Activated CD4-positive, alpha-beta T cell treated with anti-CD3 and anti-CD28 coated beads, Interleukin-2, amount 10 ng/mL, durations not matched to agents 7 days and 5 days (primary cell): ENCODE results near the gene APOBEC3B. TPM values are rescaled to one million over a fixed set of nuclear protein-coding genes. Genes with fewer than 3 reads are reported as not detected.
"Not testable (repeated sequence)": the region's sequence is repeated elsewhere in the genome, so short reads cannot be mapped to it uniquely, and the experiment has no call there.

Source experiments
- CTCF ChIA-PET: fragments of 350-600 bp; sonication (Branson Sonifier 250); formaldehyde crosslinking; loops from one replicate; lab custom pipeline; 2021; ENCODE audit warnings: antibody characterized with exemption; lab: Charles Lee
- POLR2A ChIA-PET: fragments of 350-600 bp; sonication (Branson Sonifier 250); formaldehyde crosslinking; loops from one replicate; lab custom pipeline; 2021; ENCODE audit warnings: antibody characterized with exemption; lab: Charles Lee
- DNase-seq: peaks from one replicate; pipeline ENCODE4 v3.0.0-alpha.2; 2020
- H3K27ac Mint-ChIP-seq: one replicate; pipeline ENCODE4 v1.8.0; 2021; ENCODE audit warnings: mild to moderate bottlenecking, moderate library complexity, mixed read lengths
- H3K27me3 Mint-ChIP-seq: one replicate; pipeline ENCODE4 v1.8.0; 2021; ENCODE audit warnings: mixed read lengths
- H3K36me3 Mint-ChIP-seq: one replicate; pipeline ENCODE4 v1.8.0; 2021; ENCODE audit warnings: low read depth, mixed read lengths
- H3K4me1 Mint-ChIP-seq: one replicate; pipeline ENCODE4 v1.8.0; 2021; ENCODE audit warnings: mixed read lengths
- H3K4me3 Mint-ChIP-seq: one replicate; pipeline ENCODE4 v1.8.0; 2021; ENCODE audit warnings: mild to moderate bottlenecking, moderate library complexity, mixed read lengths
- H3K9me3 Mint-ChIP-seq: one replicate; pipeline ENCODE4 v1.8.0; 2021; ENCODE audit warnings: mixed read lengths
- total RNA-seq, 2 experiments: library from RNA; stranded (reverse); gene quantifications; one replicate each; pipeline ENCODE4 v1.2.3, GENCODE V29; 2021

The APOBEC3B gene
- total RNA-seq, 2 experiments from 2014 or later, result 8.7 to 8.8 TPM

DNA sequence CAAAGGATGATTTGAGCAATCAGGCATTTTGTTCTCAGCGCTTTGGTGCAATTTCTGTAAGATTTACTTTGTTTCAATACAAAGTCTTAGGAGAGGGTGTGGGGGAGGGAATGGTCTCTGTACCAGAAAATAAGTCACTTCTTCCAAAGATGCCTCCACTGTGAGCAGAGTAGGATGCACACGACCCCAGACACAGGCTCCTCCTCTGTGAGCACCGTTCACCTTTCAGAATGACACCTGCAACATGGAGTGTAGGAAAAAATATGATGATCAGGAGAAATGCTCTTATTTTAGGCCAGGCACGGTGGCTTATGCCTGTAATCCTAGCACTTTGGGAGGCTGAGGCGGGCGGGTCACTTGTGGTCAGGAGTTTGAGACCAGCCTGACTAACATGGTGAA is 32.6 kb downstream of the APOBEC3B start:
- CTCF ChIA-PET, result interaction anchor here (1.0 to 2.1 kb wide), 3 partner anchors 11 to 145 kb away, joined by 4 to 11 read pairs (median 8); no protein-coding TSS in a partner anchor
- Mint-ChIP-seq H3K4me3 (peak overlapping the region; percentile 98), H3K4me1 (peaks cover 50% of the 10 kb centered on the region), H3K27ac (peak overlapping the region; percentile 97), H3K36me3 (peaks cover 17% of the 10 kb centered on the region)
- DNase-seq, H3K27me3 Mint-ChIP-seq, H3K9me3 Mint-ChIP-seq, POLR2A ChIA-PET: not testable (repeated sequence)

DNA sequence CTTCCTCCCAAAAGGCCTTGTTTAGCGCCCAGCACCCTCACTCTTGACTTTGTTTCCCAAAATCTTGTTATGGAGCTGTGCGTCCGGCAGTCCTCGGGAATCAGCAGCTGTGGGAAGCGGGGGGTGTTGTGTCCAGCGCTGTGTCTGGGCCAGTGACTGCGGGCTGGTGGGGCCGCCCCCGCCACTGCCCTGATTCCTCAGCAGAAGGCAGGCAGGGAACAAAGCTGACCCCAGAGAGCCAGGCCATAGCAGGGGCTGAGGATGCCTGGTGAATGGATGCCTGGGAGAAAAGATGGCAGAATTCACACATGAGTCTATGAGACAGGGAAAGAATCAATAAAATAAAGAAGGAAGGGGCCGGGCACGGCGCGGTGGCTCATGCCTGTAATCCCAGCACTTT is 34.4 kb downstream of the APOBEC3B start:
- no peak for DNase-seq
- ChIA-PET CTCF (interaction anchor here (0.9 to 2.1 kb wide), 3 partner anchors 13 to 147 kb away, joined by 3 to 11 read pairs (median 3); no protein-coding TSS in a partner anchor), POLR2A (no interaction called here)
- H3K9me3 Mint-ChIP-seq, result no peaks in the 10 kb centered on the region
- H3K36me3 Mint-ChIP-seq, result peaks cover 25% of the 10 kb centered on the region
- peak overlapping the region; percentile 27 for H3K4me3 Mint-ChIP-seq
- no peaks in the 10 kb centered on the region for H3K27me3 Mint-ChIP-seq
- H3K27ac Mint-ChIP-seq, result peak overlapping the region; percentile 62
- H3K4me1 Mint-ChIP-seq, result peaks cover 61% of the 10 kb centered on the region

DNA sequence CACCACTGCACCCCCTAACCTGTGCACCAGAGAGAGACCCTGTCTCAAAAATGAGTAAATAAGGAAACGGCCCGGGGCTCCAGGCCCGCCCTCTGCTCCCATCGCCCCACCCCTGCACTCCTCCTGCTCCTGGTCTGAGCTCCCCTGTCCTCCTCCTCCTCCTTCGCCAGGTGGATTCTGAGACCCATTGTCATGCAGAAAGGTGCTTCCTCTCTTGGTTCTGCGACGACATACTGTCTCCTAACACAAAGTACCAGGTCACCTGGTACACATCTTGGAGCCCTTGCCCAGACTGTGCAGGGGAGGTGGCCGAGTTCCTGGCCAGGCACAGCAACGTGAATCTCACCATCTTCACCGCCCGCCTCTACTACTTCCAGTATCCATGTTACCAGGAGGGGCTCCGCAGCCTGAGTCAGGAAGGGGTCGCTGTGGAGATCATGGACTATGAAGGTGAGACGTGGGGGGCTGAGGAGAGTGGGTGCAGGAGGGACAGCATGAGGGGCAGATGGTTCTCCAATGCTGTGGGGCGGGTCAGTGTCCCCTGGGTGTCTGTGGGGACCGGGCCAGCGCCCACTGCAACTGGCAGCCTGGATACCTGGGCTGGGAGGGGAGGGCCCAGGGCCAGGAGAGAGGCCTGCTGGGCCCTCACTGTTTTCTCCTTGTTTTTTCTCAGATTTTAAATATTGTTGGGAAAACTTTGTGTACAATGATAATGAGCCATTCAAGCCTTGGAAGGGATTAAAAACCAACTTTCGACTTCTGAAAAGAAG is 35.6 kb downstream of the APOBEC3B start:
- peaks cover 32% of the 10 kb centered on the region for H3K36me3 Mint-ChIP-seq
- ChIA-PET CTCF (no interaction called here), POLR2A (no interaction called here)
- no peaks in the 10 kb centered on the region for H3K9me3 Mint-ChIP-seq
- DNase-seq, result no peak
- peaks cover 64% of the 10 kb centered on the region for H3K4me1 Mint-ChIP-seq
- H3K4me3 Mint-ChIP-seq, result peak overlapping the region; percentile 11
- no peaks in the 10 kb centered on the region for H3K27me3 Mint-ChIP-seq
- H3K27ac Mint-ChIP-seq, result no peak overlapping the region

DNA sequence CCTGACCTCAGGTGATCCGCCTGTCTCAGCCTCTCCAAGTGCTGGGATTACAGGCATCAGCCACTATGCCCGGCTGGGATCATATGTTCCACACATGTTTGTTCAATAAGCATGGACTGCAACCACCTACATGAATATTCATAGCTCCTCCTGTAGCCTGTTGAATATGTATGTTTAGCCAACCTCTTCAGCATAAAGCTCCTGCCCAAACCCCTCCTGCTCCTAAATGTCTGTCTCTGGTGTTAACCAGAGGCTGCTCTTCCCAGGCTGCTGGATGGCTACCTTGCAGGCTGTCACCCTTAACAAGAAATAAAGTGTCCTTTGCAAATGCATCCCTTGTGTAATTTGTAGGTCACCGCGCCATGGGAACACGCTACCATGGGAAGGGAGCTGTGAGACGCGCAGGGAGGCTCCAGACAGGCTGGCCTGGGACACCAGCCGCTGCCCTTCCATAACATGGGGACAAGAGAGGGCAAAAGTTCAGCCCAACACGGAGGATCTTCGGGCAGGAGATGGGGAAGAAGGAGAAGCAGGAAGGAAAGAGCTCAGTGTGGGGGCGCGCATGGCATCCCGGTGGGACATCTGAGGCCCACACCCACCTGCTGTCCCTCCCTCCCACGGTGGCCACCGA is 38.0 kb downstream of the APOBEC3B start:
- POLR2A ChIA-PET, H3K27me3 Mint-ChIP-seq, DNase-seq, H3K9me3 Mint-ChIP-seq: not testable (repeated sequence)
- Mint-ChIP-seq H3K36me3 (peaks cover 37% of the 10 kb centered on the region), H3K27ac (peak overlapping the region; percentile 96), H3K4me3 (peak overlapping the region; percentile 82), H3K4me1 (peaks cover 65% of the 10 kb centered on the region)
- CTCF ChIA-PET, result interaction anchor here (0.6 to 1.8 kb wide), 2 partner anchors 75 to 149 kb away, joined by 4 read pairs; no protein-coding TSS in a partner anchor

DNA sequence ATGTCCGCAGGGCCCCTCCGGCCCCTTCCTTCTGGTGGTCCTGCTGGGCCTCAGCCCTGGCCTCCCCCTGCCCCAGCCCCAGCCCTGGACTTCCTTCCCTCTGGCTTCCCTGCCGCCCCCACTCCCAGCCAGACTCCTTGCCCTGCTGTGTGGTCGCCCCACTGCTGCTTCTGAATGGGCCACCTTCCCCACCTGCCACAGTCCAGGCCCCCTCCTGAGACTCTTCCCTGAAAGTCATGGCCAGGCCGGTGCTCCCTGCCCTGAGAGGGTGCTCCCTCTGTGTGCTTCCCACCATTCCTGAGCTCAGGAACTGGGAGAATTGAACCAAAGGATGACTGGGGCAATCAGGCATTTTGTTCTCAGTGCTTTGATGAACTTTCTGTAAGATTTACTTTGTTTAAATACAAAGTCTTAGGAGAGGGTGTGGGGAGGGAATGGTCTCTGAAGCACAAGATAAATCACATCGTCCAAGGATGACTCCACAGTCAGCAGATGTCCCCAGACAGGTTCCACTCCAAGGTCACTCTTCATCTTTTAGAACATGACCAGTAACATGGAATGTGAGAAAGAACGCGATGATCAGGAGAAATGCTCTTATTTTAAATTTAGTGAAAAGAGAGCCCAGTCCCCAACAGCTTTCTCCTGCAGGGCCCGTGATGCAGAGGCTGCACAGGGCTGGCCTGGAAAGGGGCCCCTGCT is 39.6 kb downstream of the APOBEC3B start:
- ChIA-PET POLR2A (no interaction called here), CTCF (interaction anchor here (0.6 kb wide), 1 partner anchor 11 kb away, joined by 3 read pairs; no protein-coding TSS in a partner anchor)
- Mint-ChIP-seq H3K27me3 (no peaks in the 10 kb centered on the region), H3K4me3 (peak overlapping the region; percentile 82), H3K9me3 (no peaks in the 10 kb centered on the region), H3K27ac (peak overlapping the region; percentile 96), H3K36me3 (peaks cover 37% of the 10 kb centered on the region), H3K4me1 (peaks cover 68% of the 10 kb centered on the region)
- no peak for DNase-seq

DNA sequence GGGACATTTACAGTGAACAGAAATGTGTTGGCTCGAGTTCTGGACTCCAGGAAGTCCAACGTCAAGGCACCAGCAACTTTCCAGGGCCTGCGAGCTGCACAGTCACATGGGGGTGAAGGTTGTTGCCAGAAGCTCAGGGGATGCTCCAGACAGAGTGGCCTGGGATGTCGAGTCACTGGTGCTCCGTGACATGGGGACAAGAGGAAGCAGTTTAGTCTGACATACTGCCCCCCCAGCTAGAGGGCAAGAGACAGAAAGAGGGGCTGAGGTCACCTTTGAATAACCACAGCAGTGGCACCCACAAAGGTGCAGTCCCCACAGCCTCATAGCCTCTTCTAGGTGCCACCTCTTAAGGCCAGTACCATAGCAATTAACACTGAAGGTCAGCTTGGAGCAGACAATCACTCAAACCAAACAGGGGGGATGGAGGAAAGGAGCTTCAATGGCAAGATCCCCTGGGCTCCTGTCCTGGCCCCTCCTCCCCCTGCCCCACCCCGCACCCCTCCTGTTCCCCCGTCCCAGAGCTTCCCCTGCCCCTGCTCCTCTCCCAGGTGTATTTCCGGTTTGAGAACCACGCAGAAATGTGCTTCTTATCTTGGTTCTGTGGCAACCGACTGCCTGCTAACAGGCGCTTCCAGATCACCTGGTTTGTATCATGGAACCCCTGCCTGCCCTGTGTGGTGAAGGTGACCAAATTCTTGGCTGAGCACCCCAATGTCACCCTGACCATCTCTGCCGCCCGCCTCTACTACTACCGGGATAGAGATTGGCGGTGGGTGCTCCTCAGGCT is 42.6 kb downstream of the APOBEC3B start:
- Mint-ChIP-seq H3K27ac (peak overlapping the region; percentile 89), H3K36me3 (peaks cover 35% of the 10 kb centered on the region), H3K4me1 (peaks cover 62% of the 10 kb centered on the region), H3K4me3 (peak overlapping the region; percentile 14), H3K27me3 (no peaks in the 10 kb centered on the region), H3K9me3 (no peaks in the 10 kb centered on the region)
- CTCF ChIA-PET, result no interaction called here
- DNase-seq, result peak; percentile 45
- POLR2A ChIA-PET, result no interaction called here

DNA sequence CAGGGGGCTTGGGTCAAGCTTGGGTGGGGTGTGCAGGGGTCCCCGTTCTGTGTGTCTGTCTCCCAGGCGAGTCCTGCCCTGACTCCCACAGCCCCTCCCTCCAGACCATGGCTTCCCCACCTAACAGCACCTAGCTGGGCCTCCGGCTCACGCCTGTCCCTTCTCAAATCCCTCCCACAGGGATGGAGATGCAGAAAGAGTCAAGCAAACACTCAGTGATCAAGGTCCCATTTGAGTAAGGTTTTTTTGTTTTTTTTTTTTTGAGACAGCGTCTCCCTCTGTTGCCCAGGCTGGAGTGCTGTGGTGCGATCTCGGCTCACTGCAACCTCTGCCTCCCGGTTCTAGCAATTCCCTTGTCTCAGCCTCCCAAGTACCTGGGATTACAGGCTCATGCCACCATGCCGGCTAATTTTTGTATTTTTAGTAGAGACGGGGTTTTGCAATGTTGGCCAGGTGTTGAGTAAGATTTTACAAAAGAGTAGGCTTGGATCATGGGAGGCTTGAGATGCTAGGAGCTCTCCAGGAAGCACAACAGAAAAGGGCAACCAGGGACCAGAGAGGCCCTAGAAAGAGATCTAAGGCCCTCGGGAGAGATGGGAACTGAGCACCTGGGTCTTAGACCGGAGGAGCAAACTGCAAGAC is 44.5 kb downstream of the APOBEC3B start:
- POLR2A ChIA-PET, result no interaction called here
- CTCF ChIA-PET, result no interaction called here
- no peak for DNase-seq
- no peak overlapping the region for H3K4me3 Mint-ChIP-seq
- H3K27ac Mint-ChIP-seq, result peak overlapping the region; percentile 68
- no peaks in the 10 kb centered on the region for H3K27me3 Mint-ChIP-seq
- H3K36me3 Mint-ChIP-seq, result peaks cover 27% of the 10 kb centered on the region
- H3K9me3 Mint-ChIP-seq, result no peaks in the 10 kb centered on the region
- H3K4me1 Mint-ChIP-seq, result peaks cover 49% of the 10 kb centered on the region

DNA sequence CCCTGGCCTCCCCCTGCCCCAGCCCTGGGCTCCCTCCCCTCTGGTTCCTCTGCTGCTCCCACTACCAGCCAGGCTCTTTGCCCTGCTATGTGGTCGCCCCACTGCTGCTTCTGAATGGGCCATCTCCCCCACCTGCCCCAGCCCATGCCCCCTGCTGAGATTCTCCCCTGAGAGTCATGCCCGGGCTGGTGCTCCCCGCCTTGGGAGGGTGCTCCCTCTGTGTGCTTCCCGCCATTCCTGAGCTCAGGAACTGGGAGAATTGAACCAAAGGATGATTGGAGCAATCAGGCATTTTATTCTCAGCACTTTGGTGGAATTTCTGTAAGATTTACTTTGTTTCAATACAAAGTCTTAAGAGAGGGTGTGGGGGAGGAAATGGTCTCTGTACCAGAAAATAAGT is 45.6 kb downstream of the APOBEC3B start:
- CTCF ChIA-PET, result interaction anchor here (0.6 to 0.9 kb wide), 2 partner anchors 12 to 963 kb away, joined by 3 read pairs; no protein-coding TSS in a partner anchor
- peak overlapping the region; percentile 46 for H3K27ac Mint-ChIP-seq
- no peaks in the 10 kb centered on the region for H3K27me3 Mint-ChIP-seq
- peaks cover 20% of the 10 kb centered on the region for H3K36me3 Mint-ChIP-seq
- H3K4me1 Mint-ChIP-seq, result peaks cover 40% of the 10 kb centered on the region
- H3K9me3 Mint-ChIP-seq, result no peaks in the 10 kb centered on the region
- POLR2A ChIA-PET, result no interaction called here
- no peak for DNase-seq
- no peak overlapping the region for H3K4me3 Mint-ChIP-seq

DNA sequence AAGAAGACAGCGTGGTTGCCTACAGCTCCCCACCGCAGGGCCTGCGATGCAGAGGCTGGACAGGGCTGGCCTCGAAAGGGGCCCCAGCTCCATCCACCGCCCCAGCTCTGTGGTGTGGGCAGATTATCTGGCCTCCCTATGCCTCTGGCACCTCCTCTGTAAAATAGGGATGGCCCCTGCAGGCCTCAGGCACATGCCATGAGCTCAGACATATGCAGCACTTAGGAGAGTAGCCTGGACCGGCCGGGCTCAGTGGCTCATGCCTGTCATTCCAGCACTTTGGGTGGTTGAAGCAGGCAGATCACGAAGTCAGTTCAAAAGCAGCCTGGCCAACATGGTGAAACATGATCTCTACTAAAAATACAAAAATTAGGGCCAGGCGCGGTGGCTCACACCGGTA is 46.1 kb downstream of the APOBEC3B start:
- ChIA-PET POLR2A (no interaction called here), CTCF (interaction anchor here (0.5 to 1.4 kb wide), 4 partner anchors 9 to 963 kb away, joined by 3 to 4 read pairs (median 3); no protein-coding TSS in a partner anchor)
- Mint-ChIP-seq H3K36me3 (peaks cover 24% of the 10 kb centered on the region), H3K27ac (no peak overlapping the region), H3K9me3 (no peaks in the 10 kb centered on the region), H3K4me3 (no peak overlapping the region), H3K27me3 (no peaks in the 10 kb centered on the region), H3K4me1 (peaks cover 38% of the 10 kb centered on the region)
- no peak for DNase-seq

DNA sequence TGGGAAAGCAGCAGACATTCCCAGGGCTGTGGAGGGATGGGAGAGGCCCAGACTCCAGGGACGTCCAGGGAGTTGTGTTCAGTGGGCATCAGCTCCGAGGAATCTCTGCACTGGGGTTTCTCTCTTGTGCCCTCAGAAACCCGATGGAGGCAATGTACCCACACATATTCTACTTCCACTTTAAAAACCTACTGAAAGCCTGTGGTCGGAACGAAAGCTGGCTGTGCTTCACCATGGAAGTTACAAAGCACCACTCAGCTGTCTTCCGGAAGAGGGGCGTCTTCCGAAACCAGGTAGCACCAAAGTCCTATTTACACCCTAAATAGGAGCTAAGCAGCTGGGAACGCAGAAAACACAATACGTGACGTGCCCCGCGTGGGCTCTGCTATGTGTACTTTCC is 47.1 kb downstream of the APOBEC3B start:
- ChIA-PET POLR2A (no interaction called here), CTCF (interaction anchor here (1.4 kb wide), 1 partner anchor 70 kb away, joined by 3 read pairs; no protein-coding TSS in a partner anchor)
- H3K27ac Mint-ChIP-seq, result no peak overlapping the region
- no peaks in the 10 kb centered on the region for H3K27me3 Mint-ChIP-seq
- DNase-seq, result no peak
- no peaks in the 10 kb centered on the region for H3K9me3 Mint-ChIP-seq
- H3K36me3 Mint-ChIP-seq, result peaks cover 22% of the 10 kb centered on the region
- H3K4me1 Mint-ChIP-seq, result peaks cover 29% of the 10 kb centered on the region
- H3K4me3 Mint-ChIP-seq, result no peak overlapping the region

DNA sequence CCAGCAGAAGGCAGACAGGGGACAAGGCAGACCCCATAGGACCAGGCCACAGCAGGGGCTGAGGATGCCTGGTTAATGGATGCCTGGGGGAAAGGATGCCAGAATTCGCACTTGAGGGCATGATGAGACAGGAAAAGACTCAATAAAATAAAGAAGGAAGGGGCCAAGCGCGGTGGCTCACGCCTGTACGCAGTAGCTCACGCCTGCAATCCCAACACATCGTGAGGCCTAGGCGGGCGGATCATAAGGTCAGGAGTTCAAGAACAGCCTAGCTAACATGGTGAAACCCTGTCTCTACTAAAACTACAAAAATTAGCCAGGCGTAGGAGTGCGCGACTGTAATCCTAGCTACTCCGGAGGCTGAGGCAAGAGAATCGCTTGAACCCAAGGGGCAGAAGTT is 48.6 kb downstream of the APOBEC3B start:
- no peaks in the 10 kb centered on the region for H3K9me3 Mint-ChIP-seq
- ChIA-PET CTCF (no interaction called here), POLR2A (no interaction called here)
- H3K27me3 Mint-ChIP-seq, result no peaks in the 10 kb centered on the region
- peaks cover 14% of the 10 kb centered on the region for H3K36me3 Mint-ChIP-seq
- no peak overlapping the region for H3K27ac Mint-ChIP-seq
- no peak for DNase-seq
- H3K4me3 Mint-ChIP-seq, result no peak overlapping the region
- H3K4me1 Mint-ChIP-seq, result peaks cover 14% of the 10 kb centered on the region
